ENCODE data around the gene DYRK2.

DYRK2 gene

GRCh38 chr12:67705394-67706370 lies 57.1 kb downstream of the DYRK2 start:
- DNase-seq (ENCODE audit: low read depth): peak; percentile 50

DNA sequence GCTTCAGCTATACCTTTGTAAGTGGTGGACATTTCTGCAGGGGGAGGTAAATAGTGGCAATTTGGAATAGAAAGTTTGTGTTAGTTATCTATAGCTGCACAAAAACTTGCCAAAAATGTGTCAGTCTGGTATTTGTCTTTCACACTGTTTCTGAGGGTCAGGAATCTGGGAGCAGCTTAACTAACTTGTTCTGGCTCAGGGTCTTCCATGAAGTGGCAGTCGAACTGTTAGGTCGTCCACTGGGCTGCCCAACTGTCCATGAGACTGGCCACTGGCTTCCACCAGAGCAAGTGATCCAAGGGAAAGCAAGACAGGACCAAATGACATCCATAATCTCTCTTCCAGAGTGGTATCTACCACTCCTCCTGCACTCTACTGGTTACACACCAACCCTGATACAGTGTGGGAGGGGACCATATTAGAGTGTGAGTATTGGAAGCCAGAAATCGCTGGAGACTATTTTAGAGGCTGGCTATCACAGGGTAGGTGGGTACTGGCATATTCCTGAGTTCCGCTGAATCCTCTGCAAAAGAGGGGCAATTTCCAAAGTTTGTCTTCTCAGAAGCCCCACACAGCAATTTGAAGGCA lies 60.9 kb downstream of the DYRK2 start:
- no peak for DNase-seq (ENCODE audit: low read depth)

DNA sequence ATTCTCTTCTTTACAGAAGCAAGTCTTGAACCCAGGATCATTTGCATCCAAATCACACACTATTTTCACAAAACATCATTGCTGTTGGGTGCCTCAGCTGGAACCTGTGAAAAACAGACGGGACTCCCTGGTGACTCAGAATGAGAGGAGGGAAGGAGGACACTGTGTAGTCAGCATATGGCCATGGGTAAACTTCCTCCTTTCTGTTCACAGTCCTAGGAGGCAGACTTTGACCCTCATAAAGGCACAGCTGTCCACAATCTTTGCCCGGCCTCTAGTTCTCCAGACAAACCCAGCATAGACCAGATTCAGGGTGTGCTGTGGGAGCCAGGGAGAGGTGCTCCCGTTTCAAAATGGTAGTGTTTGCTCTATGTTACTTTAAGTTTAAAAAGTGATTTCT lies 62.0 kb downstream of the DYRK2 start:
- no peak for DNase-seq (ENCODE audit: low read depth)

DNA sequence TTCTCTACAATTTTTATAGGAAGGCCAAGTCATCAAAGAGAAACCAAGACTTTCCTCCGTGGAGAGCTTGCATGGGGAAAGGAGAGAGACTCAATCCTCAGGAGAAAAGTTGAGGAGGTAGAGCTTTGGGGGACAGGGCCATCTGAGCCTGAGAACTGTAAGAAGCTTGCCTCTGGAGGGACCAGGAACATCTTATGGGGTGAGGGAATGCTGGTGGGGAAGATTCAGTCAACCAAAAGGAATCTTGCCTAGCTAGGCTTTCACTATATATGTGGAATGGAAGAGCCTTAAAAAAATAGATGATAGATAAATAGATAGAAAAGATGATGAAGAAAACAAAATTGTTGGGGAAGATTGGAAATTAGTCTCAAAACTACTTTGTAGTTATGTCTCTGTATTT lies 63.5 kb downstream of the DYRK2 start:
- DNase-seq (ENCODE audit: low read depth): no peak

DNA sequence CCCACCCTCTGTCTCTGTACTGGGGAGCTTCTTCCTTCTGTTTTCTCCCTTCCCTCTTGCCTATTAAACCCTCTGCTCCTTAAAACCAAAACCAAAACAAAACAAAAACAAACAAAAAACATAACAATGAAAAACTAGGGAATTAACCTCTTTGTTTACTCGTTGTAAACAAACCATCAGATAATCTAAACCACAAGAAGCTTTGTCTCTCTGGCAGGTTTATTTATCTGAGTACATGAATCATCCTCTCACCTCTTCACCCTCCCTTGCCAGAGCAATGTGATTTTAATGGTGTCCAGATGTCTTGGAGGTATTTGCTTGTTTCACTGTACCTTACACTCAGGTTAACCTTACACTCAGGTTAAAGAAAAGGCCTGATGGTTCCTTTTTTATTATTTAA lies 66.1 kb downstream of the DYRK2 start:
- no peak for DNase-seq (ENCODE audit: low read depth)
